ENCODE measurements around the gene POLR1C. TPM values are rescaled to one million over a fixed set of nuclear protein-coding genes. Genes with fewer than 3 reads are reported as not detected.
"Not testable (repeated sequence)": the region's sequence is repeated elsewhere in the genome, so short reads cannot be mapped to it uniquely, and the experiment has no call there.

POLR1C gene
- total RNA-seq, 1 experiment from 2014 or later, result 50.0 TPM

GRCh38 chr6:43495409-43495941, 21.4 kb upstream of the POLR1C start:
- Histone ChIP-seq H3K9me2 (replicated peaks; ENCODE audit: insufficient read depth, low read length) (no peaks in the 10 kb centered on the region), H3K4me2 (ENCODE audit: low read depth, low read length, poor library complexity, severe bottlenecking) (no peak overlapping the region), H3K4me3 (ENCODE audit: low read length) (no peak overlapping the region), H3K27ac (ENCODE audit: low read length) (no peak overlapping the region), H3K4me1 (ENCODE audit: low read length) (no peaks in the 10 kb centered on the region), H3K27me3 (ENCODE audit: low read length) (no peaks in the 10 kb centered on the region), H3K36me3 (ENCODE audit: insufficient read depth, low read length) (no peaks in the 10 kb centered on the region), H4K20me1 (ENCODE audit: insufficient read depth, low read depth, low read length) (no peaks in the 10 kb centered on the region), H3K9ac (ENCODE audit: low read length) (no peak overlapping the region), H3K79me2 (ENCODE audit: low read length) (peaks cover 15% of the 10 kb centered on the region), H2AFZ (ENCODE audit: low read length) (no peak overlapping the region), H3K9me3 (ENCODE audit: low read length) (no peaks in the 10 kb centered on the region)
- DNase-seq, result peak; percentile 28

- Histone ChIP-seq H4K20me1 (ENCODE audit: insufficient read depth, low read depth, low read length) (no peaks in the 10 kb centered on the region), H3K79me2 (ENCODE audit: low read length) (peaks cover 14% of the 10 kb centered on the region), H3K4me3 (ENCODE audit: low read length) (no peak overlapping the region), H3K9me2 (replicated peaks; ENCODE audit: insufficient read depth, low read length) (no peaks in the 10 kb centered on the region), H3K27me3 (ENCODE audit: low read length) (no peaks in the 10 kb centered on the region), H3K4me2 (ENCODE audit: low read depth, low read length, poor library complexity, severe bottlenecking) (no peak overlapping the region), H3K4me1 (ENCODE audit: low read length) (no peaks in the 10 kb centered on the region), H3K36me3 (ENCODE audit: insufficient read depth, low read length) (no peaks in the 10 kb centered on the region), H3K9me3 (ENCODE audit: low read length) (no peaks in the 10 kb centered on the region), H3K9ac (ENCODE audit: low read length) (no peak overlapping the region), H2AFZ (ENCODE audit: low read length) (no peak overlapping the region), H3K27ac (ENCODE audit: low read length) (no peak overlapping the region)
- peak; percentile 64 for DNase-seq
Measured at GRCh38 chr6:43496370-43497128, 20.3 kb upstream of the POLR1C start.

- Histone ChIP-seq H3K4me3 (ENCODE audit: low read length) (no peak overlapping the region), H3K27me3 (ENCODE audit: low read length) (no peaks in the 10 kb centered on the region), H4K20me1 (ENCODE audit: insufficient read depth, low read depth, low read length) (no peaks in the 10 kb centered on the region), H2AFZ (ENCODE audit: low read length) (no peak overlapping the region), H3K9me3 (ENCODE audit: low read length) (no peaks in the 10 kb centered on the region), H3K36me3 (ENCODE audit: insufficient read depth, low read length) (no peaks in the 10 kb centered on the region), H3K4me1 (ENCODE audit: low read length) (no peaks in the 10 kb centered on the region), H3K79me2 (ENCODE audit: low read length) (peaks cover 10% of the 10 kb centered on the region), H3K9me2 (replicated peaks; ENCODE audit: insufficient read depth, low read length) (no peaks in the 10 kb centered on the region), H3K4me2 (ENCODE audit: low read depth, low read length, poor library complexity, severe bottlenecking) (no peak overlapping the region), H3K27ac (ENCODE audit: low read length) (no peak overlapping the region), H3K9ac (ENCODE audit: low read length) (no peak overlapping the region)
- no peak for DNase-seq
Measured at GRCh38 chr6:43497129-43497396, 19.8 kb upstream of the POLR1C start.

GRCh38 chr6:43497689-43498088, 19.2 kb upstream of the POLR1C start:
- no peak for DNase-seq
- Histone ChIP-seq H3K9me2 (replicated peaks; ENCODE audit: insufficient read depth, low read length) (no peaks in the 10 kb centered on the region), H3K9ac (ENCODE audit: low read length) (no peak overlapping the region), H3K27ac (ENCODE audit: low read length) (no peak overlapping the region), H4K20me1 (ENCODE audit: insufficient read depth, low read depth, low read length) (no peaks in the 10 kb centered on the region), H3K36me3 (ENCODE audit: insufficient read depth, low read length) (no peaks in the 10 kb centered on the region), H3K79me2 (ENCODE audit: low read length) (peaks cover 10% of the 10 kb centered on the region), H3K4me2 (ENCODE audit: low read depth, low read length, poor library complexity, severe bottlenecking) (no peak overlapping the region), H3K9me3 (ENCODE audit: low read length) (no peaks in the 10 kb centered on the region), H3K4me1 (ENCODE audit: low read length) (no peaks in the 10 kb centered on the region), H3K4me3 (ENCODE audit: low read length) (no peak overlapping the region), H2AFZ (ENCODE audit: low read length) (no peak overlapping the region), H3K27me3 (ENCODE audit: low read length) (no peaks in the 10 kb centered on the region)

- not testable (repeated sequence) for H3K4me1 ChIP-seq (ENCODE audit: low read length); H3K9me3 ChIP-seq (ENCODE audit: low read length); H3K4me3 ChIP-seq (ENCODE audit: low read length); H3K79me2 ChIP-seq (ENCODE audit: low read length); H3K4me2 ChIP-seq (ENCODE audit: low read depth, low read length, poor library complexity, severe bottlenecking); H4K20me1 ChIP-seq (ENCODE audit: insufficient read depth, low read depth, low read length); H3K27ac ChIP-seq (ENCODE audit: low read length); H3K27me3 ChIP-seq (ENCODE audit: low read length); H3K9ac ChIP-seq (ENCODE audit: low read length); H2AFZ ChIP-seq (ENCODE audit: low read length); DNase-seq; H3K9me2 ChIP-seq (replicated peaks; ENCODE audit: insufficient read depth, low read length); H3K36me3 ChIP-seq (ENCODE audit: insufficient read depth, low read length)
Measured at GRCh38 chr6:43498291-43498690, 18.6 kb upstream of the POLR1C start.

GRCh38 chr6:43499028-43499815, 17.7 kb upstream of the POLR1C start:
- 0 out of 2 replicates have a peak, but pooled peaks cover 5% of the 10 kb centered on the region for H3K79me2 ChIP-seq (ENCODE audit: low read length)
- H3K4me2 ChIP-seq (ENCODE audit: low read depth, low read length, poor library complexity, severe bottlenecking), result no peak overlapping the region
- H3K4me1 ChIP-seq (ENCODE audit: low read length), result no peaks in the 10 kb centered on the region
- no peaks in the 10 kb centered on the region for H3K9me3 ChIP-seq (ENCODE audit: low read length)
- no peaks in the 10 kb centered on the region for H3K27me3 ChIP-seq (ENCODE audit: low read length)
- H3K9me2 ChIP-seq (replicated peaks; ENCODE audit: insufficient read depth, low read length), result no peaks in the 10 kb centered on the region
- no peak overlapping the region for H3K4me3 ChIP-seq (ENCODE audit: low read length)
- no peak overlapping the region for H2AFZ ChIP-seq (ENCODE audit: low read length)
- H3K9ac ChIP-seq (ENCODE audit: low read length), result no peak overlapping the region
- DNase-seq, result no peak
- no peaks in the 10 kb centered on the region for H4K20me1 ChIP-seq (ENCODE audit: insufficient read depth, low read depth, low read length)
- no peak overlapping the region for H3K27ac ChIP-seq (ENCODE audit: low read length)
- H3K36me3 ChIP-seq (ENCODE audit: insufficient read depth, low read length), result no peaks in the 10 kb centered on the region

- Histone ChIP-seq H3K36me3 (ENCODE audit: insufficient read depth, low read length) (no peaks in the 10 kb centered on the region), H3K27ac (ENCODE audit: low read length) (no peak overlapping the region), H3K79me2 (ENCODE audit: low read length) (no peaks in the 10 kb centered on the region), H4K20me1 (ENCODE audit: insufficient read depth, low read depth, low read length) (no peaks in the 10 kb centered on the region), H3K4me2 (ENCODE audit: low read depth, low read length, poor library complexity, severe bottlenecking) (no peak overlapping the region), H3K4me3 (ENCODE audit: low read length) (no peak overlapping the region), H3K27me3 (ENCODE audit: low read length) (no peaks in the 10 kb centered on the region), H2AFZ (ENCODE audit: low read length) (no peak overlapping the region), H3K4me1 (ENCODE audit: low read length) (no peaks in the 10 kb centered on the region), H3K9me2 (replicated peaks; ENCODE audit: insufficient read depth, low read length) (no peaks in the 10 kb centered on the region), H3K9ac (ENCODE audit: low read length) (no peak overlapping the region), H3K9me3 (ENCODE audit: low read length) (no peaks in the 10 kb centered on the region)
- DNase-seq, result no peak
Measured at GRCh38 chr6:43500921-43501320, 16.0 kb upstream of the POLR1C start.

- no peak for DNase-seq
- Histone ChIP-seq H3K9ac (ENCODE audit: low read length) (no peak overlapping the region), H3K36me3 (ENCODE audit: insufficient read depth, low read length) (no peaks in the 10 kb centered on the region), H3K79me2 (ENCODE audit: low read length) (no peaks in the 10 kb centered on the region), H2AFZ (ENCODE audit: low read length) (no peak overlapping the region), H3K9me2 (replicated peaks; ENCODE audit: insufficient read depth, low read length) (no peaks in the 10 kb centered on the region), H3K9me3 (ENCODE audit: low read length) (no peaks in the 10 kb centered on the region), H3K27me3 (ENCODE audit: low read length) (no peaks in the 10 kb centered on the region), H3K4me2 (ENCODE audit: low read depth, low read length, poor library complexity, severe bottlenecking) (no peak overlapping the region), H4K20me1 (ENCODE audit: insufficient read depth, low read depth, low read length) (no peaks in the 10 kb centered on the region), H3K4me1 (ENCODE audit: low read length) (peaks cover 7% of the 10 kb centered on the region), H3K4me3 (ENCODE audit: low read length) (no peak overlapping the region), H3K27ac (ENCODE audit: low read length) (no peak overlapping the region)
Measured at GRCh38 chr6:43502666-43503065, 14.2 kb upstream of the POLR1C start.
